HTERT RPE-1 (cell line): Measurements from ENCODE around the gene MAN2B1.
"Not testable (repeated sequence)": the region's sequence is repeated elsewhere in the genome, so short reads cannot be mapped to it uniquely, and the experiment has no call there.

Experiments
- in situ Hi-C: fragments of 300-500 bp; cut with MboI; formaldehyde crosslinking; loops from 4 replicates; pipeline ENCODE4 v1.14.3; 2020; ENCODE audit warnings: low sequenced_read_pairs

MAN2B1 gene

GRCh38 chr19:12689581-12690216 is 23.2 kb upstream of the MAN2B1 start:
- in situ Hi-C loops, result no loop called here

GRCh38 chr19:12689012-12689411 is 22.5 kb upstream of the MAN2B1 start:
- in situ Hi-C loops, result no loop called here

GRCh38 chr19:12687496-12688196 is 21.1 kb upstream of the MAN2B1 start, which contains the start of gene GNG14:
GNG14 (plus strand) TSS chr19:12687998; CDS start chr19:12688049, 51 bp downstream.
- in situ Hi-C loops, result no loop called here

GRCh38 chr19:12685831-12686230 is 19.3 kb upstream of the MAN2B1 start:
- in situ Hi-C loops, result no loop called here

GRCh38 chr19:12681074-12681987 is 14.8 kb upstream of the MAN2B1 start, which contains the start of gene DHPS:
DHPS (minus strand) TSS chr19:12681880; CDS start chr19:12681766, 114 bp downstream.
- in situ Hi-C loops, result no loop called here

GRCh38 chr19:12680034-12680433 is 13.5 kb upstream of the MAN2B1 start:
- in situ Hi-C loops, result no loop called here

- in situ Hi-C loops, result not testable (repeated sequence)
These were observed 11.5 kb upstream of the MAN2B1 start for GRCh38 chr19:12678039-12678438.

GRCh38 chr19:12676928-12677327 is 10.4 kb upstream of the MAN2B1 start:
- in situ Hi-C loops, result no loop called here

GRCh38 chr19:12676384-12676792 is 9.8 kb upstream of the MAN2B1 start:
- in situ Hi-C loops, result no loop called here

- in situ Hi-C loops, result no loop called here
These were observed 9.4 kb upstream of the MAN2B1 start for GRCh38 chr19:12675940-12676339.

GRCh38 chr19:12675399-12675798 is 8.9 kb upstream of the MAN2B1 start:
- in situ Hi-C loops, result no loop called here

GRCh38 chr19:12672744-12673143 is 6.2 kb upstream of the MAN2B1 start:
- in situ Hi-C loops, result no loop called here

- in situ Hi-C loops, result no loop called here
These were observed 3.8 kb upstream of the MAN2B1 start for GRCh38 chr19:12670159-12670928.

GRCh38 chr19:12669270-12670158 is 3.0 kb upstream of the MAN2B1 start:
- in situ Hi-C loops, result no loop called here

GRCh38 chr19:12668932-12669269 is 2.4 kb upstream of the MAN2B1 start:
- in situ Hi-C loops, result no loop called here

- in situ Hi-C loops, result no loop called here
These were observed 1.8 kb upstream of the MAN2B1 start for GRCh38 chr19:12668346-12668745.

GRCh38 chr19:12667731-12668302 is 1.3 kb upstream of the MAN2B1 start:
- in situ Hi-C loops, result no loop called here

- in situ Hi-C loops, result no loop called here
These were observed 774 bp downstream of the MAN2B1 start for GRCh38 chr19:12665671-12666264.

GRCh38 chr19:12665281-12665573 is 1.3 kb downstream of the MAN2B1 start:
- in situ Hi-C loops, result no loop called here
